ENCODE results near the gene SMIM41. TPM values are rescaled to one million over a fixed set of nuclear protein-coding genes. Genes with fewer than 3 reads are reported as not detected.

The SMIM41 gene
- total RNA-seq, 1 donor from 2014 or later: not detected

DNA sequence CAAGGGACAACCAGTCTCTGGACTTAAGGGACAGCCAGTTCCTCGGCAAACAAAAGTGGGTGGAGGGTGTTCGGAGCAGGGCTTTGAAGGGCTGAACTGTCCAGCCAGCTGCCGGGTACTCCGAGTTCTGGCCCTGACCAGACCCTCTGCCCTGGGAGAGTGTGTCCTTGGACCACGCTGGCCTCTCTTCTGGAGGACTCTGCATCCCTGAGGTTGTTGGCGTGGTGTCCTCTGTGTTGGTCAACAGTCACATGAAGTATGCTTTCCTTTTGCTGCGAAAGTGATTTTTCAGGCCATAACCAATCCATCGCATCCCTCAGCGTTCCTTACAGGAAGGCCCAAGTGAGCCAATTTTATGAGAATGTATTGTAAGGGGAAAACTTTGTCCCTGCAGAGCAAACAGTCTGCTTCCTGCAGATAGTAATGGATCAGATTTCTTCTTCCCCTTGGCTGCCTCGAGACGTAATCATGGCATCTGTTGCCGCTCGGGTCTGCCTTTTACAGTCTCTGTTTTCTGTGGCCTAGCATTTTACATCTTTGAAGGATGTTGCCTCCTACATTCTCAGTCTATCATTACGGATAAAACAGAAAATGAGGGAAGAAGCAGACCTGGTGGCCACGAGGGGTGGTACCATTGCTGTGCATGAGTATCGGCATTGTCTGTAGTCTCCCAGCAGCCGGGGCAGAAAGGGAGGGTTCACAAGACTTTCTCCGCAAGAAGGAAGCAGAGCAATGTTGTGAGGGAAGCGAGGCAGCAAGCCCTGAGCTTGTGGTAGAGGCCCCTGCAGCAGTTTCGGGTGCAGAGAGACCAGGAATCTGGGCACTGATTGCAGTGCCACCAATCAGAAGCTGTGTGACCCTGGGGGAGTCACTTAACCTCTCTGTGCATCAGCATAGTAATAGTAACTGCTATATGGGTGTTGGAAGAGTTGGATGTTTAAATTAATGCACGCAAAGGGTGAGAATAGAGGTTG, 47.4 kb downstream of the SMIM41 start:
- no peak for DNase-seq (ENCODE audit: extremely low spot score, unreplicated experiment)
- H3K4me3 Mint-ChIP-seq (ENCODE audit: unreplicated experiment): no peak overlapping the region
- no peaks in the 10 kb centered on the region for H3K36me3 Mint-ChIP-seq (ENCODE audit: unreplicated experiment)
- TF ChIP-seq, protein P1, sequence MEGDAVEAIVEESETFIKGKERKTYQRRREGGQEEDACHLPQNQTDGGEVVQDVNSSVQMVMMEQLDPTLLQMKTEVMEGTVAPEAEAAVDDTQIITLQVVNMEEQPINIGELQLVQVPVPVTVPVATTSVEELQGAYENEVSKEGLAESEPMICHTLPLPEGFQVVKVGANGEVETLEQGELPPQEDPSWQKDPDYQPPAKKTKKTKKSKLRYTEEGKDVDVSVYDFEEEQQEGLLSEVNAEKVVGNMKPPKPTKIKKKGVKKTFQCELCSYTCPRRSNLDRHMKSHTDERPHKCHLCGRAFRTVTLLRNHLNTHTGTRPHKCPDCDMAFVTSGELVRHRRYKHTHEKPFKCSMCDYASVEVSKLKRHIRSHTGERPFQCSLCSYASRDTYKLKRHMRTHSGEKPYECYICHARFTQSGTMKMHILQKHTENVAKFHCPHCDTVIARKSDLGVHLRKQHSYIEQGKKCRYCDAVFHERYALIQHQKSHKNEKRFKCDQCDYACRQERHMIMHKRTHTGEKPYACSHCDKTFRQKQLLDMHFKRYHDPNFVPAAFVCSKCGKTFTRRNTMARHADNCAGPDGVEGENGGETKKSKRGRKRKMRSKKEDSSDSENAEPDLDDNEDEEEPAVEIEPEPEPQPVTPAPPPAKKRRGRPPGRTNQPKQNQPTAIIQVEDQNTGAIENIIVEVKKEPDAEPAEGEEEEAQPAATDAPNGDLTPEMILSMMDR (IDR thresholded peaks at IDR 0.05): no peak
- H3K27me3 Mint-ChIP-seq (ENCODE audit: unreplicated experiment): no peaks in the 10 kb centered on the region
- peak overlapping the region; percentile 19 for H3K27ac Mint-ChIP-seq (ENCODE audit: unreplicated experiment)
- no peaks in the 10 kb centered on the region for H3K9me3 Mint-ChIP-seq (ENCODE audit: unreplicated experiment)
- peaks cover 18% of the 10 kb centered on the region for H3K4me1 Mint-ChIP-seq (ENCODE audit: unreplicated experiment)

DNA sequence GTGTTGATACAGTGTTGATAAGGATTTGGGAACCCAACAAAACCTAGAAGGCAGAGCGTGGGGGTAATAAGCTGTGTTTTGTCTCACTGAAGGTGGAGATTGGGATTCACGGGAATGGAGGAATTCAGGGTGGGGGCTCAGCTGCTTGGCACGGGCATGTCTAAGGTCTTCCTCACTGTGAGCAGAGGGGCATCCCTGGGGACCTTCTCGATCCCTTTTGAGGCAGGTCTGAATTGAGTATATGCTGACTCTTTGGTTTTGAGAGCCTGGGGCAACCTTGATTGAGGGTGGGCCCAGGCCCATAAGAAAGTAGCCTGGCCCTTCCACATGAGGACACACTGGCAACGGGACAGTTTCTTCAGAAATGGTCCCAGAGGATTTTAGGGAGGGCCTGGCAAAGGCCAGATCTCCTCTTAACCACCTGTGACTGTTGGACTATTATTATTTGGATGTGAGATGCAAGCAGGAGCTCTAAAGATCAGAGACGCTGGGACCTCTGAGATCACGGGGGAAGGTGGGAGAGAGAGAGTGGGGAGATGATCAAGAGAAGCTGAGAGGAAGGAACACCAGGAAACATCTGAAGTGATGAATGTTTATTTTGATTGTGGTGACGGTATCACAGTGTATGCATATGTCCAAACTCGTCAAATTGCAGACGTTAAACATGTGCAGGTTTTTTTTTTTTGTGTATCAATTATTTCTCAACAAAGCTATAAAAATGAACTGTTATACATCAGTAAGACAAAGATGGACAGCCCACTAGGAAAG, 48.4 kb downstream of the SMIM41 start:
- Mint-ChIP-seq H3K36me3 (ENCODE audit: unreplicated experiment) (no peaks in the 10 kb centered on the region), H3K27ac (ENCODE audit: unreplicated experiment) (no peak overlapping the region)
- DNase-seq (ENCODE audit: extremely low spot score, unreplicated experiment): no peak

DNA sequence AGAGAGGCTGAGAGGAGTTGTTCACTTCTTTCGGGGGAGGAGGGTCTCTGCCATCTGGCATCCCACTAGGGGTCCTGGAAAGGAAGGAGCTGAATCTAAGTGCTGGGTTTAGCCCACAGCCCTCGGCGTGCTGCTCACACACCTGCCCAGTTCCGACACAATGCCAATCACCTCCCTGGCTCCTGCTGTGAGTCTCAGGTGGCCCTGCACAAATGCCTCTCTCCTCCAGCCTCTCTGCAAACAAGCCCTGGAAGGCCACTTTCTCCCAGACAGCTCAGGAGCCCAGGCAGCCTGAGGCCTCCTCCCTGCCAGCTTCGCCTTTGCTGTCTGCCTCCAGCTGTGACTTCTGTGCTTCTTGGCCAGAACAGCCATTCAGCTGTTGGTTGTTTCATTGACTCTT, 51.2 kb downstream of the SMIM41 start:
- no peaks in the 10 kb centered on the region for H3K9me3 Mint-ChIP-seq (ENCODE audit: unreplicated experiment)
- no peaks in the 10 kb centered on the region for H3K36me3 Mint-ChIP-seq (ENCODE audit: unreplicated experiment)
- H3K4me1 Mint-ChIP-seq (ENCODE audit: unreplicated experiment): peaks cover 18% of the 10 kb centered on the region
- H3K27ac Mint-ChIP-seq (ENCODE audit: unreplicated experiment): no peak overlapping the region
- DNase-seq (ENCODE audit: extremely low spot score, unreplicated experiment): no peak
- no peak overlapping the region for H3K4me3 Mint-ChIP-seq (ENCODE audit: unreplicated experiment)
- TF ChIP-seq, protein P1 (IDR thresholded peaks at IDR 0.05): no peak
- H3K27me3 Mint-ChIP-seq (ENCODE audit: unreplicated experiment): peaks cover 2% of the 10 kb centered on the region

More for the DNA sequence above, 48.4 kb downstream of the SMIM41 start:
- Mint-ChIP-seq H3K27me3 (ENCODE audit: unreplicated experiment) (no peaks in the 10 kb centered on the region), H3K4me3 (ENCODE audit: unreplicated experiment) (no peak overlapping the region), H3K9me3 (ENCODE audit: unreplicated experiment) (no peaks in the 10 kb centered on the region), H3K4me1 (ENCODE audit: unreplicated experiment) (peaks cover 18% of the 10 kb centered on the region)
- TF ChIP-seq, protein P1 (IDR thresholded peaks at IDR 0.05): no peak

DNA sequence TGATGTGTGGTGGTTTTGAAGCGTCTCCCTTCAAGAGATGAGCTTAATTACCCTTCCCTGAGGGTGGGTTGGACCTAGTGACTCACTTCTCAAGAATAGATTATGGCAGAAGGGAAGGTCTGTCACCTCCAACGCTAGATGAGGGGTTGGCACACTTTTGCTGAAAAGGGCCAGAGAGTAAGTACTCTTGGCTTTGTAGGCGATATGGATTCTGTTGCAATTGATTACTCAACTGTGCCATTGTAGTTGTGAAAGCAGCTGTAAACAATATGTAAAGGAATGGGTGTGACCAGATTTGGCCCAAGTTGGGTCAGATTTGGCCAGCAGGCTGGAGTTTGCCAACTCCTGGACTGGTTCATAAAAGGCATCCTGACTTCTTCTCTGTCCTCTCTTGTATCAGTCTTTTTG, 53.3 kb downstream of the SMIM41 start:
- no peak overlapping the region for H3K4me3 Mint-ChIP-seq (ENCODE audit: unreplicated experiment)

More for the DNA sequence above, 53.3 kb downstream of the SMIM41 start:
- Mint-ChIP-seq H3K4me1 (ENCODE audit: unreplicated experiment) (peaks cover 4% of the 10 kb centered on the region), H3K27me3 (ENCODE audit: unreplicated experiment) (peaks cover 2% of the 10 kb centered on the region), H3K27ac (ENCODE audit: unreplicated experiment) (no peak overlapping the region), H3K36me3 (ENCODE audit: unreplicated experiment) (no peaks in the 10 kb centered on the region), H3K9me3 (ENCODE audit: unreplicated experiment) (no peaks in the 10 kb centered on the region)
- DNase-seq (ENCODE audit: extremely low spot score, unreplicated experiment): no peak
- TF ChIP-seq, protein P1 (IDR thresholded peaks at IDR 0.05): no peak

All from osteocyte (in vitro differentiated cells).